Muscle layer of duodenum (tissue), 2 donors: ENCODE measurements around the gene PHACTR3.

Source experiments
- H3K27ac ChIP-seq: one replicate; pipeline ENCODE4 v1.7.0; 2013; ENCODE audit warnings: mild to moderate bottlenecking, low read length
- H3K27me3 ChIP-seq: one replicate; pipeline ENCODE4 v1.7.0; 2013; ENCODE audit warnings: low read depth, mild to moderate bottlenecking, control low read depth, low read length
- H3K36me3 ChIP-seq, 2 donors: one replicate each; pipeline ENCODE4 v1.7.0; 2013; ENCODE audit warnings: low read length in 2 of 2, control low read depth in 1 of 2, mild to moderate bottlenecking in 1 of 2; ENCODE audit not compliant: insufficient read depth in 2 of 2, control insufficient read depth in 1 of 2
- H3K4me1 ChIP-seq, 2 donors: one replicate each; pipeline ENCODE4 v1.7.0; 2013; ENCODE audit warnings: low read length in 2 of 2, mild to moderate bottlenecking in 2 of 2, control low read depth in 1 of 2, moderate library complexity in 1 of 2; ENCODE audit not compliant: insufficient read depth in 2 of 2, control insufficient read depth in 1 of 2
- H3K4me3 ChIP-seq, 2 donors: one replicate each; pipeline ENCODE4 v1.7.0; 2013; ENCODE audit warnings: low read length in 2 of 2, low read depth in 1 of 2, mild to moderate bottlenecking in 1 of 2
- H3K9me3 ChIP-seq, 2 donors: one replicate each; pipeline ENCODE4 v1.7.0; 2013; ENCODE audit warnings: low read length in 2 of 2, control low read depth in 1 of 2, mild to moderate bottlenecking in 1 of 2; ENCODE audit not compliant: control insufficient read depth in 1 of 2
- donor health status: healthy.

Gene PHACTR3

DNA sequence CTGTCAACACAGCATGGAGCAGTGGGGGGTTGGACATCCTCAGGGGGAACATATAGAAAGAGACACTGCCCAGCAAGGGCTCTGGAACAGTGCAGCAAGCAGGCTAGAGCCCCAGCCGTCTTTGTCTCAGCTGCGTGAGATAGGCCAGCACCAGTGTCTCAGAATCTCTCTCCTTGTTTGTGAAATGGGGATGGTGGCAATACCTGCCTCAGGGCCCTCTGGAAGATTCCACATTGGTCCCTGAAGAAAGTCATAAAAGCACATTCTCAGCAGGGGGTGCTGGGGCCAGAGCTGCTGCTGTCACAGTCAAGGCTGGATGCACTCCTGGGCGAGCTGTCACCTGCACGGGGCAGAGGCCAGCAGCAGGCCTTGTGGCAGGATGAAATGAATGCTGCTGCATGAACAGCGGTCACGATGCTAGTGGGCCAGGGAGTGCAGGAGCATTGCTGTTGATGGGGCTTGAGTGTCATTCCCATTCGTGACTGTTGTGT lies 207.4 kb downstream of the PHACTR3 start:
- H3K36me3 ChIP-seq, result no peaks in the 10 kb centered on the region
- no peaks in the 10 kb centered on the region for H3K9me3 ChIP-seq
- no peak overlapping the region for H3K4me3 ChIP-seq
- H3K27me3 ChIP-seq, result no peaks in the 10 kb centered on the region
- H3K27ac ChIP-seq, result no peak overlapping the region
- H3K4me1 ChIP-seq, result no peaks in the 10 kb centered on the region

DNA sequence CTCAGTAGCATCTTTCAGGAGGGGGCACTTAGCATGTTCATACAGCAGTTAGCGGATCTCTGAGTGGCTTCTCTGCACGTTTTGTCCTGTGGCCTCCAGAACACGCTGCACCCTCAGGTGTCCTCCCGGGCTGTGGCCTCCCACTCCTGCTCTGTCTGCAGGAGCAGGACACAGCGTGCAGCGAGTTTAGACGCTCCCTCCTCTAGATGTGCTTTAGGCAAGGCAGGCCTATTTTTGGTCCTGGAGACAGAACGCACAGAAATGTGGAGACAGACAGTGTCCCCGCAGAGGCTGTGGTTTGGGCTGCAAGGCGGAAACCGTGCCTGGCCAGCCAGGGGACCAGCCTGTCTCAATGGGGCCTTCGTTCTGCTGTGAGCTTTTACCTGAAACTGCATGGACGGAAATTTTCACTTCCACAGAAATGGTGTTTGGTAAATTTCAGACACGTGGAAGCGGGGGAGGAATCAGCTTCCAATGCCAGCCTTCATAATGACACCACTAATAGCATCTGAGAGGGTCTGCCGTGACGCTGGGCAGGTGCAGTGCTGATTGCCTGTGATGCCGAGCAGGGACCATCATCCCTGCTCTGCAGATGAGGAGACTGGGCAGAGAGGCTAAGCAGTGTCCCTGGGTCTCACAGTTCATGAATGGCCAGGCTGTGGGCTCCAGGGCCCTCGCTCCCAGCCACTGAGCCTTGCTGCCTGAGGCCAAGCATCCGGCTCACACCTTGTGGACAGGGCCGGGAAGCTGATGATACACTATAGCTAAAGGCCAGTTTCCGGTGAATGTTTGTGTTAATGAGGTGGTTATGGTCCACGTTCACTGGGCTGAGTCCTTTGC lies 208.2 kb downstream of the PHACTR3 start:
- H3K27me3 ChIP-seq, result no peaks in the 10 kb centered on the region
- no peaks in the 10 kb centered on the region for H3K4me1 ChIP-seq
- no peaks in the 10 kb centered on the region for H3K36me3 ChIP-seq
- no peaks in the 10 kb centered on the region for H3K9me3 ChIP-seq
- H3K27ac ChIP-seq, result no peak overlapping the region
- H3K4me3 ChIP-seq, result no peak overlapping the region

DNA sequence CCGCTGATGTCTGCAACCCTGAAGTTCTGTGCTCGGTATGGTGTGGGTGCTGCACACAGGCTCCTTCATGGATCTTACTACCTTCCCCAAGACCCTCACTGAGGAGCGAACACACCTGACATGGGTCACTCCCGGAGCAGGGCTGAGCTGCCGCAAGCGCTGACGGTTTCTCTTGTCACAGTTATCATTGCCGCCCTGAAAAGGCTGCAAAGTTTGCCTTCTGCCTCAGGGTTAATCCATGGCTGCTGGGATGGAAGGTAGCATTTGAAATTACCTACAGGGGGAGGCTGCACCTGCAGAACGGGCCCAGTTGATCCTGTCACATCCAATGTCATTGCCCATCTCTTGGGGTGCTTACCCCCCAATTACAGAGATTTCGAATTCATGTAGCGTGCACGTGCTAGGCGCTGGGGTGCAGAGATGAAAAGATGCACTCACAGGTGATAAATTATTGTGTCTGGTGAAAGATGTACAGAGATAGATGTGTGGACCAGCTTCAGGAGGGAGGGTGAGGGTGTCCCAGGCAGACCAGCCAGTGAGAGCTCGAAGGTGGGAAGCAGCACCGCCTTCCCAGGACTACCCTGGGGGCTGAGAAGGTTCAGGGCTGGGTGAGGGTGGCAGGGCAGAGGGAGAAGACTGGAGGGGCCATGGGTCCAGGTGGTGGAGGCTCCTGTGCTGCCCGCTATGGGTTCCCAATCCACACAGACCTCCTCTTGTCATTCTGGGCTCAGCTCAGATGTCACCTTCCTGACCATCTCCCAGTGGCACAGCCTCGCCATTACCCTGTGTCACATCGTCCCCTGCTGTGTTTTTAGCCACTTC lies 209.0 kb downstream of the PHACTR3 start:
- H3K36me3 ChIP-seq, result no peaks in the 10 kb centered on the region
- no peaks in the 10 kb centered on the region for H3K27me3 ChIP-seq
- H3K4me3 ChIP-seq, result no peak overlapping the region
- H3K9me3 ChIP-seq, result no peaks in the 10 kb centered on the region
- H3K4me1 ChIP-seq, result no peaks in the 10 kb centered on the region
- H3K27ac ChIP-seq, result no peak overlapping the region

DNA sequence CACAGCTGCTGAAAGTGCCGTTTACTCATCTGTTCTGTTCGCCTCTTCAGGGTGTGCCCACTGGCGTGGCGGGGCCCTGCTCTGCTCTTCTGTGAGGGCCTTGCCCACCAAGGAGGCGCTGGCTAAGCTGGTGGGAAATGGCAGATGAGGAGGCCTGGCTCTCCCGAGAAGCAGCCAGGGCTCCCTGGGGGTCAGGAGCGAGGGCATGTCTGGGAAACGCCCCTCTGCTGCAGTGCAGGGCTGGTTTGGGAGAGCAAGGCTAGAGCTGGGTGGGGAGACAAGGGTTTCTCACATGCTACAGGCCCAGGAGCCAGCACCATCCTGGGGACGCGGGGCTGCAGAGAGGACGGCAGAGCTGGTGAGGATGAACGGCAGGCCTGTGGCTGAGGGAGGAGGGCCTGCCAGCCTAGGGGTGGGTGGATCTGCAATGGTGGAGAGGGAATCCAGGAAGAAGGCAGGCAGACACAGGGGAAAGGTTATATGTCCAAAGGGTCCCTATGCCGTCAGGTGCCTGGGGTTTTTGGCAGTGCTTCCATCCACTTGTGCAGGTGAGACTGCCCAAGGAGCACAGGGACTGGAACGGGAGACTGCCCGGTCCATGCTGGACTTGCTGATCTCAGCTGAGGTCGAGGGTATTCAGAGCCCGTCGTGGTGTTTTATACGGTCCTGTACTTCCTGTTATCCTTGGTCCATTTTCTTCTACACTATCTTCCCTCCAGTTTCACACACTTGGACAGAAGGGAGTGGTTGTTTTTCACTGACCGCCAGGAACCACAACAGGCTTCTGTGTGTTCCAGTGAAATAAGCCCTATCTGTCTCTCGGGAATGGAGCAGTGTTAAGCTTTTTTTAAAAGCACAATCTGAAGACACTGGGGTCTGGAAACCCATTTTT lies 209.9 kb downstream of the PHACTR3 start:
- H3K27ac ChIP-seq, result no peak overlapping the region
- no peak overlapping the region for H3K4me3 ChIP-seq
- H3K9me3 ChIP-seq, result no peaks in the 10 kb centered on the region
- H3K4me1 ChIP-seq, result no peaks in the 10 kb centered on the region
- no peaks in the 10 kb centered on the region for H3K27me3 ChIP-seq
- H3K36me3 ChIP-seq, result no peaks in the 10 kb centered on the region

DNA sequence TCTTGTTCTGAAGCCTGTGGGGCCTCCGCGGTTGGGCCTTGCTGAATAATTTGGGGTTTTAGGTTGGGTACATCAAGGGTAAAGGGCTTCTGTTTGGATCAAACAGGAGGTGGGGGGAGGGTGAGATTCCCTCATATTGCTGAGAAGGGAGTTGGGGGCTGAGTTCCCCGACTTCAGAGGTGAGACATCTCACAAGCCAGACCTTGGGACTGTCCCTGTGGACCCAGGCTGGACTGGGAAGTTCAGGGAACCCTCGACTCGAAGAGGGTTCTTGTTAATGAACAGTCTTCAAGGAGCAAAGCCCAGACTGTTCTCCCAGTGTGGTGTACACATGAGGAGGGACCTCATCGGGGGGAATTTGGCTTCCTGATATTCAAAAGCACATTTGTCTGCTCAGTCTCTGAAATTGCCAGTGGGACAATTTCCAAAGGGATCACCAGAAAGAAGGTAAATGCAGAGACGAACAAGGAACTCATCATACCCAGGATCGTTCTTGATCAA lies 210.6 kb downstream of the PHACTR3 start:
- H3K36me3 ChIP-seq, result no peaks in the 10 kb centered on the region
- no peaks in the 10 kb centered on the region for H3K4me1 ChIP-seq
- no peak overlapping the region for H3K4me3 ChIP-seq
- no peaks in the 10 kb centered on the region for H3K9me3 ChIP-seq
- no peak overlapping the region for H3K27ac ChIP-seq
- H3K27me3 ChIP-seq, result no peaks in the 10 kb centered on the region

DNA sequence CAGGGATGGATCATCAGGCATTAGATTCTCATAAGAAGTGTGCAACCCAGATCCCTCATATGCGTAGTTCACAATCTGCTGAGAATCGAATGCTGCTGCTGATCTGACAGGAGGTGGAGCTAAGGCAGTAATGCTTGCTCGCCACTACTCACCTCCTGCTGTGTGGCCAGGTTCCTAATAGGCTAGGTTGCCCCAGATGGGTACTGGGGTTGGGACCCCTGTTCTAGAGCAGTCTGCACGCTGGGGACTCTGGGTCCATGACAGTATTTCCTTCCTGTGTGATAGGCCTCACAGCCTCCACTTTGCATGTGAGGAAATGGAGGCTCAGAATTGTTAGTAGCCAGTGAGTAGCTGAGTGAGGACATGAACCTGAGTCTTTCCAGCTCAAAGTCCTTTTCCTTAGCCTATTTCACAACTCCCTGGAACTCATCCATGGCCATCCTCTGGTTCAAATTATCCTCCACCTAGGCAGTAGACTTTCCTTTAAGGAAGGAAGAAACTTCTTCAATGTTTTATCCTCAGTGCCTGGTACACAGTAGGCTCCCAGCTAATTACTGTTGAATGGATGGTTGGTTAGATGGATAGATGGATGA lies 211.9 kb downstream of the PHACTR3 start:
- H3K36me3 ChIP-seq, result no peaks in the 10 kb centered on the region
- H3K9me3 ChIP-seq, result no peaks in the 10 kb centered on the region
- no peaks in the 10 kb centered on the region for H3K27me3 ChIP-seq
- no peak overlapping the region for H3K27ac ChIP-seq
- peaks cover 0 to 9% of the 10 kb centered on the region in 2 donors for H3K4me1 ChIP-seq
- no peak overlapping the region for H3K4me3 ChIP-seq

DNA sequence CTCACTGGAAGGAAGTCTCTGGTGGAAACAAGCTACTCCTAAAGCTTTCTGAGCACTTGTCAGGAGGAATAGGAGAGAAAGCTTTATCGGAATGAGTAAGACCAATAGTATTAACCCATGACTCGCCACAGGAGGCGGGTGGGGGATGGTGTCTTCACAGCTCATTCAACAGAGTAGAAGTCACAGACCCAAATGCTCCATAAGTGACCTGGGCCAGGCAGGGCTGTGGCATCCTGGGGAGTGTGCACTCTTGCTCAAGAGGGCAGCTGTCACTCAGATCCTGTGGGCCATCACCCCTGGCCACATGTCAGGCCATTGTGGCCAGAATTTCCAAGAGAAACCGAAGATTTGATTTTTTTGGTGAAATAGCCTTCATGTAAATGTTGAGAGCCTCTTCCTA lies 213.1 kb downstream of the PHACTR3 start:
- Histone ChIP-seq H3K27ac (no peak overlapping the region), H3K36me3 (no peaks in the 10 kb centered on the region), H3K27me3 (no peaks in the 10 kb centered on the region), H3K4me1 (peaks cover 0 to 12% of the 10 kb centered on the region in 2 donors), H3K4me3 (no peak overlapping the region), H3K9me3 (no peaks in the 10 kb centered on the region)

DNA sequence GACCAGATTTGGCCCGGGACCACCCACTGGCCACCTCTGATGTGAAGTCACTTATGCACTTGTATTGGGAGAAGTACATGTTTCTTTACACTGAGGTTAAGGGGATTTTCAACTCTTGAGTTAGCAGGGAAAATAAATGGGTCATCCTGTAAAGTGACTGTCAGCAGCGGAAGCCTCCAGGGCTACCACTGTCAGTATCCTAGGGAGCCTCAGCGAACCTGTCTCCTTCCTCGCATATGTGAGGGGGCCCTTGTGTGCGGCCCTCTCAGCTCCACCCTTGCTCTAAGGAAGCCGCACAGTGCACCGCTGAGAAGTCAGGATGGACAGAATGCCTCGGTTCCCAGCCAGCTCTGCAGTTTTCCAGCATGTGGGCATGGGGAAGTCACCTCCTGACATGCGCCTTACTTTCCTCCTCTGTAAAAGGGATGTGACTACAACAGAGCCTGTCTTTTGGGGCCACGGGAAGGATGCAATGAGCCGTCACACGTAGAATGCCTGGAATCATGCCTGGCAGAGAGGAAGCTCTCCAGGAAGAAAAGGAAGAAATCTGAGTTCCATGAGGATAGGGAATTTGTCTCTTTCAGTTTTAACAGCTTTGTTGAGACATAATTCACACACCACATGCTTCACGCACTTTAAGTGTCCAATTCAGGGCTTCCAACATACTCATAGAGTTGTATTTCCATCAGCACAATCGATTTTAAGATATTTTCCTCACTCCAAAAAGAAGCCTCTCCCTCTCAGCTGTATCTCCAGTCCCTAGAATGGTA lies 213.7 kb downstream of the PHACTR3 start:
- Histone ChIP-seq H3K4me1 (peaks cover 0 to 12% of the 10 kb centered on the region in 2 donors), H3K27ac (no peak overlapping the region), H3K9me3 (no peaks in the 10 kb centered on the region), H3K36me3 (no peaks in the 10 kb centered on the region), H3K4me3 (no peak overlapping the region), H3K27me3 (no peaks in the 10 kb centered on the region)

DNA sequence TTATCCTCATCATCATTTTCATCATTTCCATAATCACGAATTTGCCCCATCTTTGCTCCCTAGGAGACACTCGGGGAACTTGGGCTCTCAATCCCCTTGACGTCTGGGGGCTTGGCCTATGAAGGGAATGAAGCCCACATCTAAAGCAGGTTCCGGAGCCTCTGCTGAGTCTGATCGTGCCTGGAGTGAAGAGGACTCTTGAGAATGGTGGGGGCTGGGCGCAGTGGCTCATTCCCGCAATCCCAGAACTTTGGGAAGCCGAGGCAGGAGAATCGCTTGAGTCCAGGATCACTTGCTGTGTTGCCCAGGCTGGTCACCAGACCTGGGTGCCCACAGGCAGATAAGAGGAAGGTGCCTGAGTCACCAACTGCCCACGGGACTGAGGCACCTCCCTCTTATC lies 214.6 kb downstream of the PHACTR3 start:
- Histone ChIP-seq H3K4me3 (no peak overlapping the region), H3K27ac (no peak overlapping the region), H3K27me3 (no peaks in the 10 kb centered on the region), H3K4me1 (peaks cover 0 to 15% of the 10 kb centered on the region in 2 donors), H3K9me3 (no peaks in the 10 kb centered on the region), H3K36me3 (no peaks in the 10 kb centered on the region)
